ENCODE data around the gene RAB3GAP2. TPM values are rescaled to one million over a fixed set of nuclear protein-coding genes. Genes with fewer than 3 reads are reported as not detected.

RAB3GAP2 gene
- total and polyA plus RNA-seq, 2 of the 13 experiments (the other 11 are each of a cell fraction or from before 2014, with no cell fraction given), result 22.6 to 25.0 TPM

DNA sequence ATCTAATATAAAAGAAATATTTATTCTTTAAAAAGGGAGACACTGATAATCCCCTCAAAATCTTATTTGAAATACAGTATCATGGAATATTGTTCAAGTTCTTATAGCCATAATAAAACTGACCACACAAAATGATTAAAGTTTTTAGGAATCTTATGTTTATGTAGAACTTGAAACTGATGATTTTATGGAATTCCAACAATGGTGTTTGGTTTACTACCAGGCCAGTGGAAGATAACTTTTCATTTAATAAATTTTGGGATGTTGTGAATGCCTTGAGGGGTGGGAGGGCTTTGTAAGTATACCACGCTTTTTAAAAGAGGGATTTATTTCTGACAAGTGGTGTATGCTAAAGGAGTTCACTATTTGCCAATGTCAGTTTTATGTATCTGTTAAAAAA lies 87.7 kb downstream of the RAB3GAP2 start:
- FAIRE-seq, result no peak
- Histone ChIP-seq H3K27ac (ENCODE audit: extremely low read length, insufficient read depth, low read length) (no peak overlapping the region), H3K79me2 (ENCODE audit: insufficient read depth, low read length) (no peaks in the 10 kb centered on the region), H3K4me3 (replicated peaks in 1 of 3; ENCODE audit: insufficient read depth in 1 of 3, low read depth in 2 of 3, low read length in 3 of 3) (no peak overlapping the region), H3K9me3 (ENCODE audit: low read length) (no peaks in the 10 kb centered on the region), H3K27me3 (ENCODE audit: control insufficient read depth in 1 of 2, insufficient read depth in 2 of 2, low read length in 2 of 2) (no peaks in the 10 kb centered on the region; a peak in 1 of 5 replicates), H4K20me1 (ENCODE audit: insufficient read depth, low read length) (no peaks in the 10 kb centered on the region), H2AFZ (ENCODE audit: low read length) (no peak overlapping the region), H3K4me2 (ENCODE audit: low read depth, low read length) (no peak overlapping the region), H3K9ac (ENCODE audit: insufficient read depth, low read depth, low read length) (no peak overlapping the region), H3K36me3 (replicated peaks in 1 of 2; ENCODE audit: control insufficient read depth in 1 of 2, insufficient read depth in 2 of 2, low read length in 2 of 2) (peaks cover 6 to 33% of the 10 kb centered on the region in 2 experiments; a peak in 4 of 5 replicates), H3K4me1 (ENCODE audit: insufficient read depth, low read length) (no peaks in the 10 kb centered on the region)
- ChIA-PET POLR2A (no interaction called here), CTCF (ENCODE audit: low intra/inter-chr PET ratio, low total read pairs) (no interaction called here)
- no peak for ATAC-seq
- WGBS (ENCODE audit: low lambda C conversion rate), result 100% methylated on average over 1 of the region's 1 CpG
- no TSS peak for BruUV-seq (replicated peaks)
- no peak for TF ChIP-seq MED13 (CRISPR knock-in tag; IDR thresholded peaks at IDR 0.05)
- TF ChIP-seq RBM22 (optimal IDR thresholded peaks at IDR 0.05; ENCODE audit: low read length), result no peak
- TF ChIP-seq EED (CRISPR knock-in tag; IDR thresholded peaks at IDR 0.05), result no peak
- TF ChIP-seq, protein P1, sequence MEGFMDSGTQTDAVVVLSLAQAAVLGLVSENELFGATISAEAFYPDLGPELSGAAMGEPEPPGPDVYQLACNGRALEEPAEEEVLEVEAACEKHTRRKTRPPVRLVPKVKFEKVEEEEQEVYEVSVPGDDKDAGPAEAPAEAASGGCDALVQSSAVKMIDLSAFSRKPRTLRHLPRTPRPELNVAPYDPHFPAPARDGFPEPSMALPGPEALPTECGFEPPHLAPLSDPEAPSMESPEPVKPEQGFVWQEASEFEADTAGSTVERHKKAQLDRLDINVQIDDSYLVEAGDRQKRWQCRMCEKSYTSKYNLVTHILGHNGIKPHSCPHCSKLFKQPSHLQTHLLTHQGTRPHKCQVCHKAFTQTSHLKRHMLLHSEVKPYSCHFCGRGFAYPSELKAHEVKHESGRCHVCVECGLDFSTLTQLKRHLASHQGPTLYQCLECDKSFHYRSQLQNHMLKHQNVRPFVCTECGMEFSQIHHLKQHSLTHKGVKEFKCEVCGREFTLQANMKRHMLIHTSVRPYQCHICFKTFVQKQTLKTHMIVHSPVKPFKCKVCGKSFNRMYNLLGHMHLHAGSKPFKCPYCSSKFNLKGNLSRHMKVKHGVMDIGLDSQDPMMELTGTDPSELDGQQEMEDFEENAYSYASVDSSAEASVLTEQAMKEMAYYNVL (CRISPR knock-in tag; IDR thresholded peaks at IDR 0.05; ENCODE audit: borderline replicate concordance), result no peak
- TF ChIP-seq, protein P2, sequence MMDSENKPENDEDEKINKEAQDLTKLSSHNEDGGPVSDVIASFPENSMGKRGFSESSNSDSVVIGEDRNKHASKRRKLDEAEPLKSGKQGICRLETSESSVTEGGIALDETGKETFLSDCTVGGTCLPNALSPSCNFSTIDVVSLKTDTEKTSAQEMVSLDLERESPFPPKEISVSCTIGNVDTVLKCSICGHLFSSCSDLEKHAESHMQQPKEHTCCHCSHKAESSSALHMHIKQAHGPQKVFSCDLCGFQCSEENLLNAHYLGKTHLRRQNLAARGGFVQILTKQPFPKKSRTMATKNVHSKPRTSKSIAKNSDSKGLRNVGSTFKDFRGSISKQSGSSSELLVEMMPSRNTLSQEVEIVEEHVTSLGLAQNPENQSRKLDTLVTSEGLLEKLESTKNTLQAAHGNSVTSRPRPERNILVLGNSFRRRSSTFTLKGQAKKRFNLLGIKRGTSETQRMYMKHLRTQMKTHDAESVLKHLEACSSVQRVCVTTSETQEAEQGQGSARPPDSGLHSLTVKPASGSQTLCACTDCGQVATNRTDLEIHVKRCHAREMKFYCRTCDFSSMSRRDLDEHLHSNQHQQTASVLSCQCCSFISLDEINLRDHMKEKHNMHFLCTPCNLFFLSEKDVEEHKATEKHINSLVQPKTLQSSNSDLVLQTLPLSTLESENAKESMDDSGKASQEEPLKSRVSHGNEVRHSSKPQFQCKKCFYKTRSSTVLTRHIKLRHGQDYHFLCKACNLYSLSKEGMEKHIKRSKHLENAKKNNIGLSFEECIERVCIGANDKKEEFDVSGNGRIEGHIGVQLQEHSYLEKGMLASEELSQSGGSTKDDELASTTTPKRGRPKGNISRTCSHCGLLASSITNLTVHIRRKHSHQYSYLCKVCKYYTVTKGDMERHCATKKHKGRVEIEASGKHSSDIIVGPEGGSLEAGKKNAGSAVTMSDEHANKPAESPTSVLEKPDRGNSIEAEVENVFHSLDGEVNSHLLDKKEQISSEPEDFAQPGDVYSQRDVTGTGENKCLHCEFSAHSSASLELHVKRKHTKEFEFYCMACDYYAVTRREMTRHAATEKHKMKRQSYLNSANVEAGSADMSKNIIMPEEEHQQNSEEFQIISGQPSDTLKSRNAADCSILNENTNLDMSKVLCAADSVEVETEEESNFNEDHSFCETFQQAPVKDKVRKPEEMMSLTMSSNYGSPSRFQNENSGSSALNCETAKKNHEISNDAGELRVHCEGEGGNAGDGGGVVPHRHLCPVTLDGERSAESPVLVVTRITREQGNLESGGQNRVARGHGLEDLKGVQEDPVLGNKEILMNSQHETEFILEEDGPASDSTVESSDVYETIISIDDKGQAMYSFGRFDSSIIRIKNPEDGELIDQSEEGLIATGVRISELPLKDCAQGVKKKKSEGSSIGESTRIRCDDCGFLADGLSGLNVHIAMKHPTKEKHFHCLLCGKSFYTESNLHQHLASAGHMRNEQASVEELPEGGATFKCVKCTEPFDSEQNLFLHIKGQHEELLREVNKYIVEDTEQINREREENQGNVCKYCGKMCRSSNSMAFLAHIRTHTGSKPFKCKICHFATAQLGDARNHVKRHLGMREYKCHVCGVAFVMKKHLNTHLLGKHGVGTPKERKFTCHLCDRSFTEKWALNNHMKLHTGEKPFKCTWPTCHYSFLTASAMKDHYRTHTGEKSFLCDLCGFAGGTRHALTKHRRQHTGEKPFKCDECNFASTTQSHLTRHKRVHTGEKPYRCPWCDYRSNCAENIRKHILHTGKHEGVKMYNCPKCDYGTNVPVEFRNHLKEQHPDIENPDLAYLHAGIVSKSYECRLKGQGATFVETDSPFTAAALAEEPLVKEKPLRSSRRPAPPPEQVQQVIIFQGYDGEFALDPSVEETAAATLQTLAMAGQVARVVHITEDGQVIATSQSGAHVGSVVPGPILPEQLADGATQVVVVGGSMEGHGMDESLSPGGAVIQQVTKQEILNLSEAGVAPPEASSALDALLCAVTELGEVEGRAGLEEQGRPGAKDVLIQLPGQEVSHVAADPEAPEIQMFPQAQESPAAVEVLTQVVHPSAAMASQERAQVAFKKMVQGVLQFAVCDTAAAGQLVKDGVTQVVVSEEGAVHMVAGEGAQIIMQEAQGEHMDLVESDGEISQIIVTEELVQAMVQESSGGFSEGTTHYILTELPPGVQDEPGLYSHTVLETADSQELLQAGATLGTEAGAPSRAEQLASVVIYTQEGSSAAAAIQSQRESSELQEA (CRISPR knock-in tag; IDR thresholded peaks at IDR 0.05; ENCODE audit: not compliant biosample characterization), result no peak
- no peak for TF ChIP-seq ZNF543 (CRISPR knock-in tag; IDR thresholded peaks at IDR 0.05)
- TF ChIP-seq ARNTL (CRISPR knock-in tag; IDR thresholded peaks at IDR 0.05), result no peak
- DNase-seq (ENCODE audit: low spot score), result no peak
- in situ Hi-C loops (cut with HindIII; ENCODE audit: extremely low pct_ligation_motif_present, low pct_unique_long_range_greater_than_20kb) (no loop called here), intact Hi-C loops (cut with micrococcal nuclease; ENCODE audit: unreplicated experiment) (no loop called here)
